K562 (cell line): Measurements from ENCODE around the gene THBS2. TPM values are rescaled to one million over a fixed set of nuclear protein-coding genes. Genes with fewer than 3 reads are reported as not detected.

Experiments used
- CUX1 ChIP-seq: fragments of 200-800 bp; sonication (Bioruptor generic); IDR thresholded peaks from 2 replicates; pipeline ENCODE4 v1.6.1; 2016; ENCODE audit warnings: missing genetic modification characterization, missing compliant biosample characterization
- ERF ChIP-seq: fragments of 450-650 bp; formaldehyde crosslinking; IDR thresholded peaks from 2 replicates; pipeline ENCODE4 v1.4.0; 2020; ENCODE audit warnings: mild to moderate bottlenecking, mixed read lengths
- ETS1 ChIP-seq: conservative IDR thresholded peaks from 2 replicates; pipeline ENCODE4 v1.6.1; 2011; ENCODE audit warnings: low read depth, mild to moderate bottlenecking, low read length; ENCODE audit not compliant: control insufficient read depth
- FOXP4 ChIP-seq: sonication (generic); formaldehyde crosslinking; IDR thresholded peaks from 2 replicates; pipeline ENCODE4 v1.8.0; 2022; ENCODE audit warnings: mild to moderate bottlenecking, missing genetic modification reagents, borderline replicate concordance
- GATAD2B ChIP-seq: fragments of 450-650 bp; IDR thresholded peaks from 2 replicates; pipeline ENCODE4 v1.6.1; 2017; ENCODE audit warnings: mild to moderate bottlenecking, borderline replicate concordance
- KLF6 ChIP-seq: fragments of 250-450 bp; sonication (Bioruptor Pico); IDR thresholded peaks from 2 replicates; pipeline ENCODE4 v1.4.0; 2020; ENCODE audit warnings: mild to moderate bottlenecking, moderate library complexity, borderline replicate concordance
- SAFB ChIP-seq: fragments of 200-400 bp; formaldehyde crosslinking; IDR thresholded peaks from 2 replicates; pipeline ENCODE4 v1.6.1; 2017; ENCODE audit warnings: low read depth, low read length, borderline replicate concordance
- SRSF3 ChIP-seq: fragments of 200-400 bp; formaldehyde crosslinking; IDR thresholded peaks from 2 replicates; pipeline ENCODE4 v1.6.1; 2016; ENCODE audit warnings: mild to moderate bottlenecking, low read length, moderate library complexity; ENCODE audit not compliant: insufficient read depth
- SRSF9 ChIP-seq: fragments of 200-400 bp; formaldehyde crosslinking; IDR thresholded peaks from 2 replicates; pipeline ENCODE4 v1.6.1; 2017; ENCODE audit warnings: low read depth, low read length, borderline replicate concordance
- ZKSCAN1 ChIP-seq: fragments of 150-350 bp; IDR thresholded peaks from 2 replicates; pipeline ENCODE4 v1.6.1; 2016; ENCODE audit warnings: low read depth, low read length
- ZNF24 ChIP-seq: fragments of 450-650 bp; IDR thresholded peaks from 2 replicates; pipeline ENCODE4 v1.6.1; 2016
- polyA plus RNA-seq, 8 experiments: library from polyadenylated mRNA; depleted of rRNA in 4 of 8; stranded (reverse) in 5 of 8; unstranded in 3 of 8; fragments of >200 nt; fragmentation: Nextera tagmentation in 2 of 8; fragmentation: Illumina TruSeq in 1 of 8; extraction: Ambion mirVana in 2 of 8; extraction: Trizol in 1 of 8; gene quantifications; 2 replicates each; pipeline versions ENCODE4 v1.2.1 to v1.2.3, GENCODE V29; 2011 to 2014; ENCODE audit warnings: inconsistent platforms in 1 of 8, missing spikeins in 1 of 8
- total RNA-seq, 7 experiments: library from RNA; depleted of rRNA in 6 of 7; stranded (reverse); fragments of >200 nt in 6 of 7; fragmentation: Illumina TruSeq in 2 of 7; extraction: Trizol in 2 of 7; gene quantifications; 2 replicates each; pipeline versions ENCODE4 v1.2.1 to v1.2.3, GENCODE V29; 2011 to 2021; ENCODE audit warnings: low replicate concordance in 1 of 7

Gene THBS2
- total and polyA plus RNA-seq, 9 of the 15 experiments (the other 6 are each of a cell fraction or from before 2014, with no cell fraction given): 0.03 to 0.11 (median 0.03) TPM; not detected in 6

- TF ChIP-seq CUX1: no peak
- TF ChIP-seq SRSF9: no peak
- TF ChIP-seq ETS1: no peak
- TF ChIP-seq ZNF24: no peak
- no peak for TF ChIP-seq SAFB
- TF ChIP-seq SRSF3: no peak
- TF ChIP-seq GATAD2B: no peak
- TF ChIP-seq KLF6: no peak
- TF ChIP-seq ERF (CRISPR knock-in tag): no peak
- TF ChIP-seq FOXP4 (CRISPR knock-in tag): no peak
- TF ChIP-seq ZKSCAN1: no peak
Measured at GRCh38 chr6:169274781-169275180, 21.1 kb upstream of the THBS2 start (continued).
